ENCODE measurements around the gene BLVRA.
A peak's percentile ranks its signal among the peaks of the same experiment; 100 is the strongest.
"Not testable (repeated sequence)": the region's sequence is repeated elsewhere in the genome, so short reads cannot be mapped to it uniquely, and the experiment has no call there.

DNA sequence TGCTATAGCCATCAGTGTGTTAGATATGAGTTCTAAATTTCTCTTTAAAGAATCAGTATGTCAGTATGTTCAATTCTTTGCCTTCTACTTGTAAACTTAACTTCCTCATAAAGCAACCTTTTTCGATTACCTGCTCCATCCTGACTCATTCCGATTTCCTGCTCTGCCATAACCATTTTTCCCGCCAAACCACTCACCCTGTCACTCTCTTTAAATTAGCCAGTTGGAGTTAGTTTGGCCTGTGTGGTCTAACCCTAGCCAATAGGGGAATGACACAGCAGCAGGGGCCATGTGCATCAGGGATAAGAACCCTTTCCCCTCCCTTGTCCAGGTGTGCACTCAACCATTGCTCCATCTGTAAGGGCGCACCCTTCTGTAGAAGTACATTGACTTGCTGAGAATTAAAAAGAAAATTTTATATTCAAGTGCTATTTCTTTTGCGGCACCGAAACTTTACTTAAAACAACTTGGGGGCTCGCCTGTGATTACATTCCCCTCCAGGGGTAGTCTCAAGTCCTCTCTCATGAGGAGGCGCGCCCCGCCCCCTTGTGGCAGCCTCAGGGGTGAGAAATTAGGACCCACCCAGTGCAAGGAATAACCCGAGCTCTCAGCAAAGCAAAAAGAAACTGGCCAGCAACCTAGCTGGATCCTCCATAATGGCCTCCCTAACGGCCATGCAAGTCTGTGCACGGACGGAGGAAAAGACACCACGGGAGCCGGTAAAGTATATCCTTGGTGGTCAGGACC, 51.9 kb downstream of the BLVRA start:
- peak in 10 of 12 donors; percentile 7 to 42 (median 24) for TF ChIP-seq CTCF (IDR thresholded peaks at IDR 0.05)
- TF ChIP-seq POLR2A (IDR thresholded peaks at IDR 0.05), result not testable (repeated sequence)
